Prostate gland (tissue), 2 donors: Measurements from ENCODE around the gene COX7C.

Source experiments
- POLR2A ChIP-seq: fragments of 450-650 bp; IDR thresholded peaks from one replicate; pipeline ENCODE4 v1.6.1; 2016; ENCODE audit warnings: antibody characterized with exemption, mild to moderate bottlenecking
- POLR2AphosphoS5 ChIP-seq: sonication (generic); formaldehyde crosslinking; IDR thresholded peaks from one replicate; pipeline ENCODE4 v1.6.1; 2017; ENCODE audit warnings: antibody characterized with exemption
- TF ChIP-seq, protein P1 (sequence below), 4 experiments: fragments of 200-600 bp in 2 of 4; fragments of 450-650 bp in 2 of 4; sonication (generic) in 2 of 4; IDR thresholded peaks; 1 replicate in 3 of 4; 2 replicates in 1 of 4; pipeline ENCODE4 v1.5.1; 2016 to 2019; ENCODE audit warnings: antibody characterized with exemption in 4 of 4, mild to moderate bottlenecking in 2 of 4, moderate library complexity in 2 of 4

DNA sequence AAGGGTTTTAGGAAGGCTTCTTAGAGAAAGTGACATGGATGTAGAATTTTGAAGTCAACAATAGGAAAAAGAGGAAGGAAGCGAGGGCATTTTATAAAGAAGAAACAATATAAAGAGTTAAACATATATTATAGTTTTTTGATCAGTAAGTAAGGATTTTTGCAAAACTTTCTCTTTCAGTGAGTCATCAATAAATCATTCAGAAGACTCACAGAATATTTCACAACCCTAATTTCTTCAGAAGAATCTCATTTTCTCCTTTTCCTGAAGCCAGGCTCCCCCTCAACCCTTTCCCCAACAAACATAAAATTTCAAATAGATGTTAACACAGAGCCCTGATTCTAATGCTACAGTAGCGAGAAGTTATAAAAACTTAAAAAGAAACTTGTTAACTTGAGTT, 4.3 kb upstream of the COX7C start:
- no peak for TF ChIP-seq POLR2A
- TF ChIP-seq, protein P1, sequence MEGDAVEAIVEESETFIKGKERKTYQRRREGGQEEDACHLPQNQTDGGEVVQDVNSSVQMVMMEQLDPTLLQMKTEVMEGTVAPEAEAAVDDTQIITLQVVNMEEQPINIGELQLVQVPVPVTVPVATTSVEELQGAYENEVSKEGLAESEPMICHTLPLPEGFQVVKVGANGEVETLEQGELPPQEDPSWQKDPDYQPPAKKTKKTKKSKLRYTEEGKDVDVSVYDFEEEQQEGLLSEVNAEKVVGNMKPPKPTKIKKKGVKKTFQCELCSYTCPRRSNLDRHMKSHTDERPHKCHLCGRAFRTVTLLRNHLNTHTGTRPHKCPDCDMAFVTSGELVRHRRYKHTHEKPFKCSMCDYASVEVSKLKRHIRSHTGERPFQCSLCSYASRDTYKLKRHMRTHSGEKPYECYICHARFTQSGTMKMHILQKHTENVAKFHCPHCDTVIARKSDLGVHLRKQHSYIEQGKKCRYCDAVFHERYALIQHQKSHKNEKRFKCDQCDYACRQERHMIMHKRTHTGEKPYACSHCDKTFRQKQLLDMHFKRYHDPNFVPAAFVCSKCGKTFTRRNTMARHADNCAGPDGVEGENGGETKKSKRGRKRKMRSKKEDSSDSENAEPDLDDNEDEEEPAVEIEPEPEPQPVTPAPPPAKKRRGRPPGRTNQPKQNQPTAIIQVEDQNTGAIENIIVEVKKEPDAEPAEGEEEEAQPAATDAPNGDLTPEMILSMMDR (IDR thresholded peaks at IDR 0.05): no peak
- TF ChIP-seq POLR2AphosphoS5: no peak
